Nephron progenitor cell (in vitro differentiated cells): Measurements from ENCODE around the gene FTL.

ENCODE experiments used
- DNase-seq: peaks from one replicate; pipeline ENCODE4 v3.0.0; 2021
- H3K27ac Mint-ChIP-seq: 2 replicates; pipeline ENCODE4 v1.8.0; 2021; ENCODE audit warnings: mild to moderate bottlenecking, moderate library complexity, mixed read lengths
- H3K27me3 Mint-ChIP-seq: 2 replicates; pipeline ENCODE4 v1.8.0; 2021; ENCODE audit warnings: mild to moderate bottlenecking, low read depth, mixed read lengths; ENCODE audit not compliant: poor library complexity
- H3K36me3 Mint-ChIP-seq: 2 replicates; pipeline ENCODE4 v1.8.0; 2021; ENCODE audit warnings: low read depth, mixed read lengths
- H3K4me1 Mint-ChIP-seq: 2 replicates; pipeline ENCODE4 v1.8.0; 2021; ENCODE audit warnings: mixed read lengths
- H3K4me3 Mint-ChIP-seq: 2 replicates; pipeline ENCODE4 v1.8.0; 2021; ENCODE audit warnings: mild to moderate bottlenecking, moderate library complexity, mixed read lengths
- H3K9me3 Mint-ChIP-seq: 2 replicates; pipeline ENCODE4 v1.8.0; 2021; ENCODE audit warnings: mild to moderate bottlenecking, moderate library complexity, mixed read lengths
- CTCF ChIP-seq: fragments of 200-600 bp; sonication (generic); IDR thresholded peaks from 2 replicates; pipeline ENCODE4 v1.5.0; 2021; ENCODE audit warnings: antibody characterized with exemption

Gene FTL

GRCh38 chr19:48940902-48941301 lies 24.2 kb upstream of the FTL start:
- no peak for DNase-seq
- Mint-ChIP-seq H3K4me3 (no peak overlapping the region), H3K36me3 (peaks cover 14% of the 10 kb centered on the region), H3K4me1 (peaks cover 5% of the 10 kb centered on the region), H3K9me3 (peaks cover 17% of the 10 kb centered on the region), H3K27me3 (peaks cover 10% of the 10 kb centered on the region), H3K27ac (no peak overlapping the region)
- TF ChIP-seq CTCF = no peak

DNA sequence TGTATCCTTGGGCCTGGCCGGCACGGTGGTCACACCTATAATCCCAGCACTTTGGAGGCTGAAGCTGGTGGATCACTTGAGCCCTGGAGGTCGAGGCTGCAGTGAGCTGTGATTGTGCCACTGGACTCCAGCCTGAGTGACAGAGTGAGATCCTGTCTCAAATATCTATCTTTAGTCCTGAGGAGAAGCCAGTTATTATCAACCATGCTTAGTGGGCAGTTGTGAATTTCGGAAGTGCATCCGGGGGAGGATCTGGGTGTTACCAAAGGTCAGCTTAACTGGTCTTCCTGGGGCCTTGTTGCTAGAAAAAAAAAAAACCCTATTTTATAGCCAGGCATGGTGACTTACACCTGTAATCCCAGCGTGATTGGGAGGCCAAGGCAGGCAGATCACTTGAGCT lies 22.0 kb upstream of the FTL start:
- peaks cover 9% of the 10 kb centered on the region for H3K27me3 Mint-ChIP-seq
- peaks cover 14% of the 10 kb centered on the region for H3K9me3 Mint-ChIP-seq
- H3K4me1 Mint-ChIP-seq = peaks cover 5% of the 10 kb centered on the region

GRCh38 chr19:48945415-48945814 lies 19.7 kb upstream of the FTL start:
- H3K27me3 Mint-ChIP-seq = peaks cover 8% of the 10 kb centered on the region
- peaks cover 12% of the 10 kb centered on the region for H3K9me3 Mint-ChIP-seq
- H3K36me3 Mint-ChIP-seq = peaks cover 6% of the 10 kb centered on the region
- DNase-seq = no peak
- H3K4me3 Mint-ChIP-seq = no peak overlapping the region
- peak overlapping the region; percentile 51 for H3K27ac Mint-ChIP-seq
- H3K4me1 Mint-ChIP-seq = peaks cover 5% of the 10 kb centered on the region
- no peak for TF ChIP-seq CTCF

More for the DNA sequence above, 22.0 kb upstream of the FTL start:
- Mint-ChIP-seq H3K27ac (no peak overlapping the region), H3K36me3 (peaks cover 14% of the 10 kb centered on the region), H3K4me3 (no peak overlapping the region)
- TF ChIP-seq CTCF = no peak
- DNase-seq = no peak

- H3K4me1 Mint-ChIP-seq = peaks cover 5% of the 10 kb centered on the region
- peaks cover 10% of the 10 kb centered on the region for H3K27me3 Mint-ChIP-seq
- H3K27ac Mint-ChIP-seq = no peak overlapping the region
- peaks cover 10% of the 10 kb centered on the region for H3K9me3 Mint-ChIP-seq
- DNase-seq = no peak
- no peak for TF ChIP-seq CTCF
- peaks cover 6% of the 10 kb centered on the region for H3K36me3 Mint-ChIP-seq
- H3K4me3 Mint-ChIP-seq = no peak overlapping the region
Observed at GRCh38 chr19:48945817-48946216, 19.3 kb upstream of the FTL start.

DNA sequence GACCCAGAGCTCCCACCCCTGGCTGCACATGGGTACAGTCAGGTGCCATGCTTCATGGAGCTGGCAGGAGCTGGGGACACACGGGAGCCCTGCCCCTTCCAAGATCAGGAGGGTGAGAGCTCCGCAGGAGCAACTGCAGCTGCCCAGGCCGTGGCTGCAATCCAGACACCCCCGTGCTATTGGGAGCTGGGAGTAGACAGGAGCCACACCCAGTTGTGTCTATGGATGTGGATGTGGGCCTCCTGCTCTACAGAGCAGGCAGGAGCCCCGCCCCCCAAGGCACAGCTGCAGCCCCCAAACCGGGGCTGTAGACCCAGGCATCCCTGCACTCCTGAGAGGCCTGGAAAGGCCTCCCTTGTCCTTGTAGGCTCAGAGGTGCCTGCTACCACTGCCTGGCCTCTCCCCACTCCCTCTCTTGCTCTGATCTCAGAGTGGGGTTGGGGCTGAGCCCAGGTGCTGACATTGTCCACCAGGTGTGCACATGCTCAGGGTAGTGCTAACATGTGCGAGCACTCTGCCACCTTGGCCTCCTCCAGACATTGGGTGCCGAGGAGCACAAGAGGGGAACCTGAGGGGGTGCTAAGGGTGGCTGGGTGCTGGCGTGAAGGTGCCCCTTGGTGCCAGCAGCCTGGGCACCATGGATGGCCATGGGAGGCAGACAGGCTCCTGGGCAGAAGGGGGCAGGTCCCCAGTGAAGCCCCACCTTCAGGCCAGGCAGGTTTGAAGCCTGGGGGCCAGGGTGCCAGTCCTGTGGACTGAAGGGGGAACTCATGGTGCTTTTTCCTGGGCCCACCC lies 18.4 kb upstream of the FTL start:
- no peaks in the 10 kb centered on the region for H3K36me3 Mint-ChIP-seq
- peaks cover 4% of the 10 kb centered on the region for H3K9me3 Mint-ChIP-seq
- TF ChIP-seq CTCF = no peak
- no peak overlapping the region for H3K4me3 Mint-ChIP-seq
- no peak for DNase-seq
- no peak overlapping the region for H3K27ac Mint-ChIP-seq
- peaks cover 5% of the 10 kb centered on the region for H3K4me1 Mint-ChIP-seq
- H3K27me3 Mint-ChIP-seq = peaks cover 12% of the 10 kb centered on the region

DNA sequence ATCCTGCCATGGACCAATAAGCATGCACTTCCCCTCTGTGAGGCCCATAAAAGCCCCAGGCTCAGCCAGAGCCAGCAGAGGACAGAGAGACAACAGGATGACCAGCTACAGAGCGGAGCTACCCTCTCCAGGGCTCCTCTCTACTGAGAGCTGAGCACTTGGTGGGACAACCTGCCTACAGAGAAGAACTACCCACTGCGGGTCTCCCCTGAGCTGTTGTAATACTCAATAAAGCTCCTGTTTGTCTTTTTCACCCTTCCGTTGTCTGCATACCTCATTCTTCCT lies 17.9 kb upstream of the FTL start:
- peaks cover 4% of the 10 kb centered on the region for H3K9me3 Mint-ChIP-seq
- H3K27ac Mint-ChIP-seq = no peak overlapping the region
- no peak overlapping the region for H3K4me3 Mint-ChIP-seq
- H3K4me1 Mint-ChIP-seq = peaks cover 5% of the 10 kb centered on the region
- no peaks in the 10 kb centered on the region for H3K36me3 Mint-ChIP-seq
- H3K27me3 Mint-ChIP-seq = peaks cover 15% of the 10 kb centered on the region
- no peak for TF ChIP-seq CTCF
- DNase-seq = no peak
